Measurements from ENCODE around the gene RBBP8. TPM values are rescaled to one million over a fixed set of nuclear protein-coding genes. Genes with fewer than 3 reads are reported as not detected.

The RBBP8 gene
- total and polyA plus RNA-seq, 10 of the 15 experiments (the other 5 are each of a cell fraction or from before 2014, with no cell fraction given) = 46.2 to 82.3 (median 68.7) TPM

DNA sequence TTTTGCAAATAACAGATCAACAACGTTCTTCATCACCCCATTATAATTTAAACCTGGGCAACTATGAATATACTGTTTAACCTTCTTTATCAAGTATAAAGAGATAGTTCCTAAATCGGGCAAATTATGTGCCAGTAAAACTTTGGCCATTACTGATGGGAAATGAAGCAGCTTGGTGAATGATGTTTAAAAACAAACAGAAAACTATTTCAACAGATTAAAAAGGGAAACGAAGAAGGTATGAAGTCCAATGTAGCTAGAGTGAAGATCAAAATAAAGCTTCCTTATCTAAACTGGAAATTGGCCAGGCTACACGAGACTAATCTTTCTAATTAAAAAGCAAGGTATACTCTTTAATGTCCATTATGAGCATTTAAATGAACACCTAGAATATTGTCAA, 6.7 kb upstream of the RBBP8 start:
- no TSS peak for BruUV-seq (replicated peaks)
- ChIA-PET RAD21 (ENCODE audit: unreplicated experiment) (no interaction called here), POLR2A (no interaction called here), CTCF (interaction anchor here (0.9 to 1.3 kb wide), 2 partner anchors 57 to 112 kb away, joined by 3 to 4 read pairs; no protein-coding TSS in a partner anchor), SMC1A (ENCODE audit: uncharacterized antibody, unreplicated experiment) (interaction anchor here (2.2 kb wide), 1 partner anchor 112 kb away, joined by 6 read pairs; no protein-coding TSS in a partner anchor)
- H3K9ac ChIP-seq (ENCODE audit: control insufficient read depth, insufficient read depth, low read length) = no peak overlapping the region
- ATAC-seq = no peak
- 60% methylated on average over 4 of the region's 4 CpGs for WGBS (ENCODE audit: insufficient coverage, insufficient replicate concordance, low lambda C conversion rate, missing lambda C conversion rate)
- no peaks in the 10 kb centered on the region for H3K79me2 ChIP-seq (ENCODE audit: control insufficient read depth, insufficient read depth, low read length)
- no peak overlapping the region for H3K4me2 ChIP-seq (ENCODE audit: control insufficient read depth, insufficient read depth)
- DNase-seq (ENCODE audit: low read depth, low spot score) = no peak
- no peaks in the 10 kb centered on the region for H3K36me3 ChIP-seq (ENCODE audit: control insufficient read depth in 2 of 2, insufficient read depth in 2 of 2, low read length in 1 of 2)
- TF ChIP-seq, protein P1, sequence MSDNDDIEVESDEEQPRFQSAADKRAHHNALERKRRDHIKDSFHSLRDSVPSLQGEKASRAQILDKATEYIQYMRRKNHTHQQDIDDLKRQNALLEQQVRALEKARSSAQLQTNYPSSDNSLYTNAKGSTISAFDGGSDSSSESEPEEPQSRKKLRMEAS (IDR thresholded peaks at IDR 0.05; ENCODE audit: low read depth, low read length) = no peak
- no peak for TF ChIP-seq ZNF24 (IDR thresholded peaks at IDR 0.05)
- TF ChIP-seq FOXM1 (IDR thresholded peaks at IDR 0.05; ENCODE audit: low read depth, low read length) = no peak
- no peak for TF ChIP-seq DPF2 (IDR thresholded peaks at IDR 0.05)
- TF ChIP-seq ZNF274 (IDR thresholded peaks at IDR 0.05; ENCODE audit: insufficient read depth, insufficient read length) = no peak
- TF ChIP-seq KAT2A (conservative IDR thresholded peaks at IDR 0.05; ENCODE audit: control insufficient read depth, low read depth, low read length) = no peak
- TF ChIP-seq, protein P2, sequence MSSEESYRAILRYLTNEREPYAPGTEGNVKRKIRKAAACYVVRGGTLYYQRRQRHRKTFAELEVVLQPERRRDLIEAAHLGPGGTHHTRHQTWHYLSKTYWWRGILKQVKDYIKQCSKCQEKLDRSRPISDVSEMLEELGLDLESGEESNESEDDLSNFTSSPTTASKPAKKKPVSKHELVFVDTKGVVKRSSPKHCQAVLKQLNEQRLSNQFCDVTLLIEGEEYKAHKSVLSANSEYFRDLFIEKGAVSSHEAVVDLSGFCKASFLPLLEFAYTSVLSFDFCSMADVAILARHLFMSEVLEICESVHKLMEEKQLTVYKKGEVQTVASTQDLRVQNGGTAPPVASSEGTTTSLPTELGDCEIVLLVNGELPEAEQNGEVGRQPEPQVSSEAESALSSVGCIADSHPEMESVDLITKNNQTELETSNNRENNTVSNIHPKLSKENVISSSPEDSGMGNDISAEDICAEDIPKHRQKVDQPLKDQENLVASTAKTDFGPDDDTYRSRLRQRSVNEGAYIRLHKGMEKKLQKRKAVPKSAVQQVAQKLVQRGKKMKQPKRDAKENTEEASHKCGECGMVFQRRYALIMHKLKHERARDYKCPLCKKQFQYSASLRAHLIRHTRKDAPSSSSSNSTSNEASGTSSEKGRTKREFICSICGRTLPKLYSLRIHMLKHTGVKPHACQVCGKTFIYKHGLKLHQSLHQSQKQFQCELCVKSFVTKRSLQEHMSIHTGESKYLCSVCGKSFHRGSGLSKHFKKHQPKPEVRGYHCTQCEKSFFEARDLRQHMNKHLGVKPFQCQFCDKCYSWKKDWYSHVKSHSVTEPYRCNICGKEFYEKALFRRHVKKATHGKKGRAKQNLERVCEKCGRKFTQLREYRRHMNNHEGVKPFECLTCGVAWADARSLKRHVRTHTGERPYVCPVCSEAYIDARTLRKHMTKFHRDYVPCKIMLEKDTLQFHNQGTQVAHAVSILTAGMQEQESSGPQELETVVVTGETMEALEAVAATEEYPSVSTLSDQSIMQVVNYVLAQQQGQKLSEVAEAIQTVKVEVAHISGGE (CRISPR knock-in tag; IDR thresholded peaks at IDR 0.05) = no peak
- TF ChIP-seq NR2C1 (IDR thresholded peaks at IDR 0.05) = no peak
- H2AFZ ChIP-seq (ENCODE audit: control insufficient read depth, low read depth, low read length) = no peak overlapping the region
- no peaks in the 10 kb centered on the region for H4K20me1 ChIP-seq (ENCODE audit: control insufficient read depth, insufficient read depth)
- intact Hi-C loops (cut with micrococcal nuclease; ENCODE audit: unreplicated experiment) (no loop called here), in situ Hi-C loops (cut with MboI) (loop anchor here (25.0 kb wide), 1 partner anchor 1814 kb away; the partner anchor contains the start of gene ROCK1)
- H3K4me1 ChIP-seq (ENCODE audit: control insufficient read depth, insufficient read depth, low read length) = peaks cover 6% of the 10 kb centered on the region
- H3K9me3 ChIP-seq (replicated peaks; ENCODE audit: control insufficient read depth, insufficient read depth, low read length) = no peaks in the 10 kb centered on the region
- no peaks in the 10 kb centered on the region for H3K27me3 ChIP-seq (replicated peaks in 1 of 2; ENCODE audit: control insufficient read depth in 2 of 2, insufficient read depth in 2 of 2, low read length in 1 of 2)
- no peak overlapping the region for H3K27ac ChIP-seq (ENCODE audit: control insufficient read depth, insufficient read depth)
- no peak for FAIRE-seq
- no peak overlapping the region for H3K4me3 ChIP-seq
